Hepatocyte (in vitro differentiated cells): Measurements from ENCODE around the gene CCDC88C.

Source experiments
- EZH2 ChIP-seq: fragments of 200-600 bp; sonication (generic); IDR thresholded peaks from 2 replicates; pipeline ENCODE4 v1.6.1; 2016; ENCODE audit warnings: antibody characterized with exemption, mild to moderate bottlenecking, borderline replicate concordance
- EZH2phosphoT487 ChIP-seq: fragments of 200-600 bp; sonication (generic); IDR thresholded peaks from one replicate; pipeline ENCODE4 v1.6.1; 2018; ENCODE audit warnings: antibody characterized with exemption, mild to moderate bottlenecking, low read depth, moderate library complexity; ENCODE audit not compliant: unreplicated experiment, severe bottlenecking
- TF ChIP-seq, protein P1 (sequence below): fragments of 200-600 bp; sonication (generic); IDR thresholded peaks from 2 replicates; pipeline ENCODE4 v1.5.1; 2016; ENCODE audit warnings: antibody characterized with exemption, mild to moderate bottlenecking; ENCODE audit not compliant: poor library complexity

DNA sequence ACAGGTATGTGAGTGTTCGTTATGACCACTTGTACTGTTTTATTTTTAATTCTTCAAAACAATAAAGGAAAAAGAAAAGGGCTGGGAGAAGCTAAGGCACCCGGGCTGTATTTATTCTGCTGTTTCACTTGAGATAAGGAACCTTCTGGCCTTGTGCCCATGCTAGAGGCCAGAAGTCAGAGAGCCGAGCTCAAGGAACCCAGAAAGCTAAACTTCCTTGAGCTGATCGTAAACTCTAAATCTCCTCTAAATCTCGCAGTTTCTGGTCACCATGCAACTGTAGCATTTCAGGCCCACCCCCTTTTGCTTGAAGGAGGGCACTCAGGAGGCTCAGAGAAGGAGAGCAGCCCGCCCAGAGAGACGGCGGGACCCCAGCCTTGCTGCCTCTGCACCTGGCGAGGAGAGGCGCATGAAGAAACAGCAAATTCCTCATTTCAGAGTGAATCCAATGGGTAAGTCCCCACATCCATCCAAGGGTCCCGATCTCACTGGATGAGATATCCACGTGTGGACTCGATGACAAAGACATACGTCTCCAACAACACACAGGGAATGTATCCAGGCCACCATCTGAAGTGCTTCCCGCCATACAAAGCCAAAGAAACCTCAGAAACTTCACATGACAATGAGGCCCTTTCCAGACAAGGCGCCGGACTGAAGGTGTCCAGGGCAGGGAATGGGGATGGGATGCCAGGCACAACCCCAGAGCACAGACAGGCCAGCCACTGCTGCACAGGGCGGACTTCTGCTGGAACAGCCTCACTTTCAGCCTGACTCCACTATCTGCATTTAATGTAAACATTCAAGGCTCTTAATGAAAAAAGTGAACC lies 14.6 kb downstream of the CCDC88C start:
- no peak for TF ChIP-seq EZH2
- TF ChIP-seq, protein P1, sequence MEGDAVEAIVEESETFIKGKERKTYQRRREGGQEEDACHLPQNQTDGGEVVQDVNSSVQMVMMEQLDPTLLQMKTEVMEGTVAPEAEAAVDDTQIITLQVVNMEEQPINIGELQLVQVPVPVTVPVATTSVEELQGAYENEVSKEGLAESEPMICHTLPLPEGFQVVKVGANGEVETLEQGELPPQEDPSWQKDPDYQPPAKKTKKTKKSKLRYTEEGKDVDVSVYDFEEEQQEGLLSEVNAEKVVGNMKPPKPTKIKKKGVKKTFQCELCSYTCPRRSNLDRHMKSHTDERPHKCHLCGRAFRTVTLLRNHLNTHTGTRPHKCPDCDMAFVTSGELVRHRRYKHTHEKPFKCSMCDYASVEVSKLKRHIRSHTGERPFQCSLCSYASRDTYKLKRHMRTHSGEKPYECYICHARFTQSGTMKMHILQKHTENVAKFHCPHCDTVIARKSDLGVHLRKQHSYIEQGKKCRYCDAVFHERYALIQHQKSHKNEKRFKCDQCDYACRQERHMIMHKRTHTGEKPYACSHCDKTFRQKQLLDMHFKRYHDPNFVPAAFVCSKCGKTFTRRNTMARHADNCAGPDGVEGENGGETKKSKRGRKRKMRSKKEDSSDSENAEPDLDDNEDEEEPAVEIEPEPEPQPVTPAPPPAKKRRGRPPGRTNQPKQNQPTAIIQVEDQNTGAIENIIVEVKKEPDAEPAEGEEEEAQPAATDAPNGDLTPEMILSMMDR = no peak
- TF ChIP-seq EZH2phosphoT487 = no peak
